Activated CD4-positive, alpha-beta T cell treated with anti-CD3 and anti-CD28 coated beads, Interleukin-2, Interleukin-6, amounts not matched to agents 100 ng/mL and 50 ng/mL, durations not matched to agents 16 hours and 8 hours (primary cell): Measurements from ENCODE around the gene MYO16.

ENCODE experiments used
- DNase-seq: peaks from one replicate; pipeline ENCODE4 v3.0.0-alpha.2; 2020

MYO16 gene

DNA sequence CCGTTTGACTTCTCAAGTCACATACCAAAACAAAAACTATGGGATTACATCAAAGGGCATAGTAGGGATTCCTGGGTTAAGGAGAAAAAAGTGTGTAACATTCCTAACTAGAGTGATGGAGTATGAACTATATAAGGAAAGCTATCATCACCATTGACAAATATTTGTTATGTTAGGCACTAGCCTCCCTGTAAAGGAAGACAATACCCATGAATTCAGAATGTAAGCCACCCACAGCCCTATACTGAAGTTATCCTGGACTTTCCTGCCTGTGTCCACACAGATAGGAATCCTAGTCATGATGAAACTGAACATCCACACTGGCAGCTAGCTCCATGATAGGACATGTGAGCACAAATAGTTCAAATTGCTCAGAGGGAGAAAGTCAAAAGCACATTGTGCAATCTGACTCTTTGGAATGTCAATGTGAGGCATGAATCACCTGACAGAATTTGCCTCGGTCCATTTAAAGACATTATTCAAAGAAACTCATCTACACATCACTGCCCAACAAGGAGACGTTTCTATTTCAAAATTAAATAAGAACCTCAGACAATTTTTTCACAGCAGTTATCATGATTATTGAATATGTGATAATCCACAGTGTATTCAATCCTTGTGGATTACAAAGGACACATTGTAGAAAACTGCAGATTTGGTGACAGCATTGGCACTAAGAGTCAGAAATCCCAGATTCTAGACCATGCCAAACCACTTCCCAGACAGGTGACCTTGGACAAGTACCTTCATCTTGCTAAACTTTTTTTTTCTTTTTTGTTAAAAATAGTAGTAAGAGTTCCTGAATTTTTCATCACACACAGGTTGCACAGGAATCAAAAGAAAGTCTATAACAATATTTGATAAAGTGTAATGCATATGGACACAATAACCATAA is 627.7 kb downstream of the MYO16 start:
- DNase-seq: no peak
